Lung microvascular endothelial cell (primary cell): ENCODE results near the gene CREBRF. TPM values are rescaled to one million over a fixed set of nuclear protein-coding genes. Genes with fewer than 3 reads are reported as not detected.
A peak's percentile ranks its signal among the peaks of the same experiment; 100 is the strongest.
"Not testable (repeated sequence)": the region's sequence is repeated elsewhere in the genome, so short reads cannot be mapped to it uniquely, and the experiment has no call there.

Experiments used
- DNase-seq, 2 donors: peaks; one replicate each; pipeline versions ENCODE4 v3.0.0 to v3.0.0-alpha.2; 2010; ENCODE audit warnings: low read depth in 2 of 2
- total RNA-seq: library from RNA; depleted of rRNA; stranded (reverse); fragments of >200 nt; gene quantifications from 2 replicates; pipeline ENCODE4 v1.2.1, GENCODE V29; 2014

The CREBRF gene
- total RNA-seq: 14.8 and 26.4 TPM in 2 replicates

GRCh38 chr5:173055983-173056782, at the start of gene CREBRF:
CREBRF (plus strand) TSS chr5:173056352; CDS start chr5:173080776, 24,424 bp downstream.
- DNase-seq: peak; percentile 97 to 99

DNA sequence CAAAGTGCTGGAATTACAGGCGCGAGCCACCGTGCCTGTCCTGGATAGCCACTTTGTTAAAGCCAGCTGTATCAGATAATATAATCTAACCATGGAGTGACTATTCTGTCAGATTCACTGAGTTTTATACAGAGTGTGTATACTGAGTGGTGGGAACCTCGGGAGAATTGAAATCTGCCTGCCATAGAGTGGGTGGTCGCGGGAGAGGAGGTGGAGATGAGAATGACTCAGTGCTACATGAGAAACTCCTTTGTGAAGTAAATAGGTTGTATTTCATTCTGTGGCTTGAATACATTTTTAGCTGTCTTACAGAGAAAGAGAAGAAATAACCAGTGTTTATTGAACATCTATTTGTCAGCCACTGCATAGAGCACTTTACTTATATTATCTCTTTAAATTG, 46.1 kb upstream of the CREBRF start:
- DNase-seq: no peak

DNA sequence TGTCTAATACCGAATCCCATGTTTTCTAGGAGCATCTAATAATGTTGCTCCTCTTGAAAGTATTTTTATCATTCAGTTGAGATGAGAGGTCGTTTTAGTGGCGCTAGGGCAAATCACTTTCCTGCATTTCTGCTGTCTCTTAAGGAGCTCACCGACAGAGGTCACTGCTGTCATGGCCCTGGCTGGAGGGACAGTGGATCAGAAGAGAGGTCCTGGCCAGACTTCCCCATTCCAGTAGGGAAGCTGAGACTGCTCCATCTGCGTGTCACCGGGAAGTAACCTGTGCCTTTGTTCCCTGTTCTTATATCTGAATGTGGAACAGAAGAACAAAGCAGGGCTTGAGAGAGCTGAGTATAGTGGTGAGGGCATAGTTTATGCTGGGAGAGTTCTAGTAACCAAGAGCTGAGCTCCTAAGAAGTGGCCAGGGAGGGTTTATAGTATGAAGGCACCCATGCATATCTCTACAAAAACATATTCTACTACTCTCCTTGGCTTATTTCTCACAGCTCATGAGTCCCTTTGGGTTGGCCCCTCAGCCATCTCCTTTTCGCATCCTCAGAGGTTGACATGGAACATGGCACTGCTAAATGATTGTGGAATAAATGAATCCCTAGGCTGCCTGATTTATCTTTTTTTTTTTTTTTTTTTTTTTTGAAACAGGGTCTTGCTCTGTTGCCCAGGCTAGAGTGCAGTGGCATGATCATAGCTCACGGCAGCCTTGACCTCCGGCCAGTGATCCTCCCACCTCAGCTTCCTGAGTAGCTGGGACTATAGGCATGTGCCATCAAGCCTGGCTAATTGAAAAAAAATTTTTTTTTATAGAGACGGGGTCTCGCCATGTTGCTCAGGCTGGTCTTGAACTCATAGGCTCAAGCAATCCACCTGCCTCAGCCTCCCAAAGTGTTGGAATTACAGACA, 45.3 kb upstream of the CREBRF start:
- peak; percentile 78 to 79 for DNase-seq

GRCh38 chr5:173011566-173011965, 44.6 kb upstream of the CREBRF start:
- DNase-seq: peak in 1 of 2 donors; percentile 17

GRCh38 chr5:173012882-173013281, 43.3 kb upstream of the CREBRF start:
- no peak for DNase-seq

GRCh38 chr5:173014671-173015070, 41.5 kb upstream of the CREBRF start:
- DNase-seq: no peak

- no peak for DNase-seq
Measured at GRCh38 chr5:173015192-173015591, 41.0 kb upstream of the CREBRF start.

DNA sequence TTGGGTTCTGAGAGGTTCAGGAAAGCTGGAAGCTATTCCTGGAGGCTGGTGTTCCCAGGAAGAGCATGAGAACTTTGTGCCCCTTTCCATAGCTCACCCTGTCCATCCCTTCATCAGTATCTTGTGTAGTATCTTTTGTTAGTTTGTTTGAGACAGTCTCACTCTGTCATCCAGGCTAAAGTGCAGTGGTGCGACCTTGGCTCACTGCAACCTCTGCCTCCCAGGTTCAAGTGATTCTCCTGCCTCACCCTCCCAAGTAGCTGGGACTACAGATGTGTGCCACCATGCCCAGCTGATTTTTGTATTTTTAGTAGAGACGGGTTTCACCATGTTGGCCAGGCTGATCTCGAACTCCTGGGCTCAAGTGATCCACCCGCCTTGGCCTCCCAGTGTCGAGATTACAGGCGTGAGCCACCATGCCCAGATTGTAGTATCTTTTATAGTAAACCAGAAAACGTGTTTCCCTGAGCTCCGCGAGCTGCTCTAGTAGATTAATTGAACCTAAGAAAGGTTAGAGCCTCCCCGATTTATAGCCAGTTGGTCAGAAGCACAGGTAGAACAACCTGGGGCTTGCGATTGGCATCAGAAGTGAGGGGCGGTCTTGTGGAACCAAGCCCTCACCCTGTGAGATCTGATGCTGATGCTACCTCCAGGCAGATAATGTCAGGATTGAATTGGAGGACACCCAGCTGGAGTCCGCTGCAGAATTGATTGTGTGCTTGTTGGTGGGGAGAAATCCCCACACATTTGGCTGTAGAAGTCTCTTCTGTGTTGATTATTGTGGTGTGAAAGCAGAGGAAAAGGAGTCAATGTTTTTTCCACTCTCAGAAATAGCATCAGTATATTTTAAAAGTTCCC, 40.3 kb upstream of the CREBRF start:
- no peak for DNase-seq

DNA sequence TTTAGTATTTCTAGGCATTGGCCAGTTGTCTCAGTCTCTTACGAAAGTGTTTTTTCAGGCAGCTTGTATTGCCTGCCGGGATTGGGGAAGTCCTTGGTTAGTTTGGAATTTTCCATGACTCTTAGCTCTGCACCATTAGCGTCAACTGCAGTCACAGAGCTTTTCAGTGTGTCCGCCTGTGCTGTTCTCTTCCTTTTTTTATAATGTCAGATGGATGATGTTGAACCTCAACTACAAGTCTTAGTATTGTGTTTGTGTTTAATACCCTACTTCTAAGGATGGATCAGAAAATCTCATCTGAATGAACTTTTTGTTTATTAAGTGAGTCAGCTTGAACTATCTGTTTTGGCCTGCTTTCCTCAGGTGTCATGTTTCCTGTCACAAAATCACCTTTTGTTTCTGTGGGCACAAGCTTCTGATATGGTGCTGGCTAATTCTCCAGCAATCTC, 39.5 kb upstream of the CREBRF start:
- peak; percentile 67 to 92 for DNase-seq

GRCh38 chr5:173017087-173017486, 39.1 kb upstream of the CREBRF start:
- DNase-seq: not testable (repeated sequence)

GRCh38 chr5:173018358-173018757, 37.8 kb upstream of the CREBRF start:
- DNase-seq: no peak

DNA sequence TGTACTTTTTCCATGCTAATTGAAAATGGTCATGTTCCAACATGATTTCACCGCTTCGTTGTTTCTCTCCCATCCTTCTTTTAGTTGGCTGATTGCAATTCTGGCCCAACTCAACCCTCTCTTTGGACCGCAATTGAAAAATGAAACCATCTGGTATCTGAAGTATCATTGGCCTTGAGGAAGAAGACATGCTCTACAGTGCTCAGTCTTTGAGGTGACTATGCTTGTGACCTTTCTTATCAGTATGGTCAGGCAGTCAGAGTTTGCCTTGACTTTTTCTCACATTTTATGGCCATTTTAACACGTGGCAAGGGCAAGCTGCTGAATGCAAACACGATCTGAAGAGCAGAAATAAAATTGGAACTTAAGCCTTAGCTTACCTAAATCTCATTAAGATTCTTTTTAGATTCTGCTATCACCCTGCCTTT, 36.0 kb upstream of the CREBRF start:
- no peak for DNase-seq

- no peak for DNase-seq
Measured at GRCh38 chr5:173020643-173021042, 35.5 kb upstream of the CREBRF start.

- no peak for DNase-seq
Measured at GRCh38 chr5:173025651-173026050, 30.5 kb upstream of the CREBRF start.

DNA sequence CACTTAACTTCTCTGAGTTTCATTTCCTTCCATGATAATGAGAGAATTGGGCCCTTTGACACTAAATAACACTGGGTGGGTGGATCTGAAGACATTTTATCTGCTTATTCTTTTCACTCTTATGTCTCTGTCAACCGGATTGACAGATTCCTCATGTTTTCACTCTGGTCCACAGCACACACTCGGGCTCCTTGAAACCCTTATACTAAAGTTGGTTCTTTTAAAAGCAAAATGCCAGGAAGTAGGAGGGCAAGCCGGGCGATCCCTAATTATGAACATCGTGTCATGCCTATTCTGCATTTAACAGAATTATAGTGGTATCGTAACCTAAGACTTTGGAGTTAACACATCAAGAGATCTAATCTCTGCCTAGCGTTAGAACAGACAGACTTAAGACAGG, 28.2 kb upstream of the CREBRF start:
- DNase-seq: no peak

- peak in 1 of 2 donors; percentile 20 for DNase-seq
Measured at GRCh38 chr5:173028811-173029327, 27.3 kb upstream of the CREBRF start.

DNA sequence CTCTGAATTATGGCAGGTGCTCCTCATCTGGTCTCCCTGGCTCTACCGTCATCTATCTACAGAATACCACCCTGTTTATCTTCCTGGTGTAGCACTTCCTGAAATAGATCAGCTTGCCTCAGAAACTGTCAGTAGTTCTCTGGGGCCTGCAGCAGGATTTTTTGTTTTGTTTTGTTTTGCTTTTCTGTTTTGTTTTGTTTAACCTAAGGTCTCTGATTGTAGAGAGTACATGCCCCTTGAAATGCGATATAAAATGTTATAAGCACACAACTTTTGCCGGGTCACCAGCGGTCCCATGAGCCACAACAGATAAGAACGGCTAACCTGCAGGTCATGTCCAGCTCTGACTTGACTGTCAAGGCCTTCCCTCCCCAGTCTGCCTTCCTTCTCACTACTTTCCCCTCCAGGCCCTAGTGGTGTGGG, 26.6 kb upstream of the CREBRF start:
- peak; percentile 31 to 66 for DNase-seq

DNA sequence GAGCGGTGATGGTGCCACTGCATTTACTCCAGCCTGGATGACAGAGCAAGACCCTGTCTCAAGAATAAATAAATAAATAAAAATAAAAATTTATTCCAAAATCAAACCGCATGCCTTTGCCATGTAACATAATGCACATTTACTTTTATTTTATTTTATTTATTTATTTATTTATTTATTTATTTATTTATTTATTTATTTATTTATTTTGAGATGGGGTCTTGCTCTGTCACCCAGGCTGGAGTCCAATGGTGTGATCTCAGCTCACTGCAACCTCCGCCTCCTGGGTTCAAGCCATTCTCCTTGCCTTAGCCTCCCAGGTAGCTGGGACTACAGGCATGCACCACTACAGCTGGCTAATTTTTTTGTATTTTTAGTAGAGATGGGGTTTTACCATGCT, 24.1 kb upstream of the CREBRF start:
- not testable (repeated sequence) for DNase-seq

- no peak for DNase-seq
Measured at GRCh38 chr5:173032730-173033129, 23.4 kb upstream of the CREBRF start.

GRCh38 chr5:173033923-173034322, 22.2 kb upstream of the CREBRF start:
- DNase-seq: no peak
